ENCODE results near the gene PDE4D.

GRCh38 chr5:59095480-59095879, 798.0 kb downstream of the PDE4D start:
- TF ChIP-seq PATZ1 (CRISPR knock-in tag; IDR thresholded peaks at IDR 0.05; ENCODE audit: borderline replicate concordance) (no peak), RARB (CRISPR knock-in tag; IDR thresholded peaks at IDR 0.05) (no peak), BACH2 (CRISPR knock-in tag; IDR thresholded peaks at IDR 0.05; ENCODE audit: borderline replicate concordance) (no peak), ARNTL (CRISPR knock-in tag; IDR thresholded peaks at IDR 0.05; ENCODE audit: borderline replicate concordance, low read depth) (no peak), CREB5 (CRISPR knock-in tag; IDR thresholded peaks at IDR 0.05; ENCODE audit: low read depth) (no peak), TCF4 (CRISPR knock-in tag; IDR thresholded peaks at IDR 0.05; ENCODE audit: borderline replicate concordance) (no peak), ZNF70 (CRISPR knock-in tag; IDR thresholded peaks at IDR 0.05) (no peak), CSDC2 (CRISPR knock-in tag; IDR thresholded peaks at IDR 0.05) (no peak), ZFP30 (CRISPR knock-in tag; IDR thresholded peaks at IDR 0.05) (no peak), ZNF8 (CRISPR knock-in tag; IDR thresholded peaks at IDR 0.05) (no peak), ZFP3 (CRISPR knock-in tag; IDR thresholded peaks at IDR 0.05) (no peak), SNAI2 (CRISPR knock-in tag; IDR thresholded peaks at IDR 0.05) (no peak)

All from SK-N-SH treated with all-trans-retinoic acid at 6 μM for 48 hours (cell line).